Aorta (tissue), 5 donors: Measurements from ENCODE around the gene FBF1. TPM values are rescaled to one million over a fixed set of nuclear protein-coding genes. Genes with fewer than 3 reads are reported as not detected.
"Not testable (repeated sequence)": the region's sequence is repeated elsewhere in the genome, so short reads cannot be mapped to it uniquely, and the experiment has no call there.

Experiments used
- ATAC-seq: fragments of 200-7000 bp; cut with Tn5 transposase; one replicate; pipeline ENCODE4 v1.9.1; 2022; ENCODE audit warnings: moderate library complexity; ENCODE audit not compliant: low FRiP score
- DNase-seq, 2 donors: peaks; one replicate each; pipeline ENCODE4 v3.0.0-alpha.2; 2020
- H3K27ac ChIP-seq, 2 donors: one replicate each; pipeline ENCODE4 v1.5.1; 2013; ENCODE audit warnings: low read length in 2 of 2, mild to moderate bottlenecking in 2 of 2, moderate library complexity in 2 of 2, control low read depth in 1 of 2, inconsistent platforms in 1 of 2, low read depth in 1 of 2
- H3K27me3 ChIP-seq, 2 donors: one replicate each; pipeline ENCODE4 v1.6.1; 2013; ENCODE audit warnings: control low read depth in 1 of 2, low read length in 1 of 2, mild to moderate bottlenecking in 1 of 2, moderate library complexity in 1 of 2; ENCODE audit not compliant: insufficient read depth in 2 of 2, control insufficient read depth in 1 of 2
- H3K36me3 ChIP-seq, 2 donors: one replicate each; pipeline ENCODE4 v1.6.1; 2013; ENCODE audit warnings: control low read depth in 1 of 2, low read length in 1 of 2, mild to moderate bottlenecking in 1 of 2; ENCODE audit not compliant: insufficient read depth in 2 of 2, control insufficient read depth in 1 of 2
- H3K4me1 ChIP-seq, 2 donors: one replicate each; pipeline ENCODE4 v1.6.1; 2013; ENCODE audit warnings: low read length in 2 of 2, control low read depth in 1 of 2, mild to moderate bottlenecking in 1 of 2, moderate library complexity in 1 of 2; ENCODE audit not compliant: insufficient read depth in 2 of 2, control insufficient read depth in 1 of 2
- H3K4me3 ChIP-seq, 2 donors: one replicate each; pipeline ENCODE4 v1.5.1; 2013; ENCODE audit warnings: low read length in 2 of 2, control low read depth in 1 of 2, mild to moderate bottlenecking in 1 of 2
- H3K9me3 ChIP-seq: one replicate; pipeline ENCODE4 v1.6.1; 2013; ENCODE audit warnings: mild to moderate bottlenecking, low read length; ENCODE audit not compliant: control insufficient read depth
- WGBS, 2 donors: extraction: QIAGEN DNeasy Blood & Tissue Kit; methylation state at CpG; one replicate each; pipeline ENCODE4 v1.1.7; 2013; 5-methylcytosine and 5-hydroxymethylcytosine counted together
- intact Hi-C, 2 donors: fragments of 100-400 bp; cut with DNase I; formaldehyde crosslinking; loops; one replicate each; pipeline versions ENCODE4 v1.14.2 to v1.15.0; 2022
- polyA plus RNA-seq, 2 donors: library from polyadenylated mRNA; stranded (reverse); fragments of 200-250 nt; gene quantifications; one replicate each; pipeline ENCODE4 v1.2.3, GENCODE V29; 2013
- total RNA-seq, 2 donors: library from RNA; stranded (reverse); fragmentation: NEBNext Ultra II Directional; extraction: Animal tissue kit (Norgen Biotek cat#: 25700); gene quantifications; one replicate each; pipeline ENCODE4 v1.2.1, GENCODE V29; 2021
- donor health status: healthy with polysubstance abuse.
- donor health status: Bipolar disorder and iron deficiency.
- donor health status: DM: no; HTN: no; CAD: no.
- donor health status: DM: no; HTN: no; CAD: no.
- donor health status: DM: yes; HTN: yes; CAD: no.

Gene FBF1
- total and polyA plus RNA-seq, 4 donors = 1.0 to 21.6 (median 8.8) TPM

DNA sequence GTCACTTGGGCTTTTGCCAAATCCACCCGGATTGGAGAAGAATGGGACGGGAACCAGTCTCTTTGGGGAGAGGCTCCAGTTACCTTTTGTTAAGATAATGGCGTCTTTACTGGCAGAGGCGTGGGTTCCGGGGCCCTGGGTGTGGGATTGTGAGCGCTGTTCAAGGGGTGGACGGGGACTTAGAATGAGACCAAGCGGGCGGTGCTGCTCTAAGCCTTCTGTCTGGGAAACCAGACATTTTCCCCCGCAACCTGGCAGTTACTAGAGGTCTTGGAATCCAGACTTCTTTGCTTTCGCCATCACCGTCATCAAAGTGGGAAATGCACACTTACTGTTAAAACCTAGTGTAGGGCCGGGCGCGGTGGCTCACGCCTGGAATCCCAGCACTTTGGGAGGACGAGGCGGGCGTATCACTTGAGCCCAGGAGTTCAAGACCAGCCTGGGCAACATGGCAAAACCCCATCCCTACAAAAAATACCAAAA is 38.9 kb upstream of the FBF1 start:
- ATAC-seq (peak; percentile 66), DNase-seq (no peak)
- Histone ChIP-seq H3K36me3 (no peaks in the 10 kb centered on the region), H3K4me3 (peak overlapping the region; percentile 23 to 57), H3K4me1 (peaks cover 0 to 2% of the 10 kb centered on the region in 2 donors), H3K27me3 (no peaks in the 10 kb centered on the region), H3K27ac (peak overlapping the region; percentile 47 to 87), H3K9me3 (no peaks in the 10 kb centered on the region)
- 2 to 3% methylated on average over 19 of the region's 19 CpGs for WGBS, 2 donors
- intact Hi-C loops = no loop called here

DNA sequence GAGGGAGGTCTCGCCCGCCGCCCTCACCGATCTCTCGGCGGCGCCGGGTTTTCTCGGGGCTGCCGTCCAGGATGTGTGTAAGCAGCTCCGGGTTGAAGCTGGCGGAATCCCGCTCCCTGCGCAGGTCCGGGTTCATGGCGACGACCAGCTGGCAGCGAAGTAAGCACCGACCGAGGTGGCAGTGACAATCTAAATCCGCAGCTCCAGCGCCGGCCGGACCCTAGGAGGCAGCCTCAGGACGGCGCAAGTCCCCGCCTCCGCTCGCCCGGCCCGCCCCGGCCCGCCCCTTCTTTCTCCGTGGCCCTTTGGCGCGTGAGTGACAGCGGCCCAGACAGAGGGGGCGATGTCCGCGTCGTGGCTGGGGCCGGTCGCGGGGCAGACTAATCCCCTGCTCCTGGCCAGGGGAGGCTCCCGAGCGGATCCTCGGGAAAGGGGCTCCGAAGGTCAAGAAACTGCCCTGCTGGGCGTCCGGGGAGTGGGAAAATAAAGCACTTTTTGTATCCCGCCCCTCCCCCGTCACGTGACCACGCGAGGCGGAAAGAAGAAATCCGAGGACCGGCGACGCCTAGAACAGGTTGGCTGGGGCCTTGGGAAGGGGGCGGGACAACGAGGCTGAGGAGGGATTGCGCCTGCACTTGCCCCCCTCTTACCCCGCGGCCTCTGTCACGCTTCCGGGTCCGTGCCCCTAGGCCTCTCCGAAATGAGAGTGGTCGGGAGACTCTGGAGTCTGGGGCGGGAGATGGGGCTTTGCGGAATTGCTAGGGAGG is 38.3 kb upstream of the FBF1 start, which contains the start of the genes ACOX1 and TEN1:
Gene ACOX1 (minus strand): TSS at position 229 of the 767 bp plus-strand sequence. CDS start 93 bp downstream, at position 136.
Gene TEN1 (plus strand): TSS at position 303 of the 767 bp plus-strand sequence. CDS start 6,953 bp downstream, outside the sequence.
- Histone ChIP-seq H3K4me3 (peak within 1 kb of the TSS; percentile 67 to 72), H3K27ac (peak within 1 kb of the TSS; percentile 71 to 87), H3K9me3 (no peaks in the 10 kb centered on the region), H3K4me1 (peaks cover 0 to 2% of the 10 kb centered on the region in 2 donors), H3K27me3 (no peaks in the 10 kb centered on the region), H3K36me3 (no peaks in the 10 kb centered on the region)
- WGBS, 2 donors = 0% methylated on average over 69 to 72 of the region's 72 CpGs
- intact Hi-C loops = no loop called here
- DNase-seq (peak; percentile 99), ATAC-seq (peak; percentile 99)

DNA sequence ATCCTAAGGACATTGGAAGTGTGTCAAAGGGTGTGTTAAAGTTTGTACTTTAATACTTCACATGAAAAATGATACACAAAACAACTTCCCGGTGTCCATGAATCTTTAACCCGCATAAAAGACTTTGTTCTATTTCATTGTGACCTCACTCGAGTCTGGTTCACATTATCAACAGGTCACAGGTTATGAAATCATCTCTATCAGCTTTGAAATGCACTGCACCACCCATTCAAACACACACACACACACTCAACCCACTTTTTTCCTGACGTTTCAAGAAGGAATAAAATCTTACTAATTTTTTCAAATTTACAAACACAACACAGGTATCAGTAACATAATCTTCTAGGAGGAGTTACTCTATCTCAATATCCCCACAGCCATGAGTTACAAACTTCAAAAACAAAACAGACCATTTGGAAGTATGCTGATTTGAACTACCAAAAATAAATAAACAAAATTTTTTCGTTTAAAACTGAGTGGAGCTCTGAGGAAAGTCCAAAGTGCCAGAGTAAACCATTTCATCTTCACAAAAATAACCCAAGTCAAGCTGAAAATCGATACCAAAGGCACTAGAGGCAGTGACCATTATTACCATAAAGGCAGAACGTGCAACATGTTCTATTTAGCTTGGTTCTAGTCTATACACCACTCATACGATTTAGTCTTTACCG is 35.5 kb upstream of the FBF1 start:
- no peaks in the 10 kb centered on the region for H3K9me3 ChIP-seq
- 30 to 41% methylated on average over 9 of the region's 9 CpGs for WGBS, 2 donors
- no peak overlapping the region for H3K4me3 ChIP-seq
- no peak for DNase-seq
- no peaks in the 10 kb centered on the region for H3K36me3 ChIP-seq
- H3K27ac ChIP-seq = no peak overlapping the region
- H3K27me3 ChIP-seq = no peaks in the 10 kb centered on the region
- intact Hi-C loops = no loop called here
- peaks cover 0 to 2% of the 10 kb centered on the region in 2 donors for H3K4me1 ChIP-seq
- ATAC-seq = no peak

DNA sequence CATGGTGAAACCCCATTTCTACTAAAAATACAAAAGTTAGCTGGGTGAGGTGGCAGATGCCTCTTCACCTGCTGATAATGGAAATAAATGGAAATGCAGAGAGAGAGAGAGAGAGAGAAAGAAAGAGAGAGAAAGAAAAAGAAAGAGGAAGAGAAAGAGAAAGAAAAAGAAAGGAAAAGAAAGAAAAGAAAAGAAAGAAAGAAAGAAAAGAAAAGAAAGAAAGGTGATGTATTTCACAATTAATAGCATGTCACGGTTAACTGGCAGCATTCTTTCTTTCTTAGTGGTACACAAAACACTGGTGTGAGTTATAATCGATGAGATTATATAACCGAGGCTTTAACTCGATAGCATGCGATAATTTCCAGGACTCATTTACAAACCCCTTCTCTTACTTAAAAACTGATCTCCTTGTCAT is 34.9 kb upstream of the FBF1 start:
- H3K27me3 ChIP-seq = no peaks in the 10 kb centered on the region
- H3K4me3 ChIP-seq = no peak overlapping the region
- peaks cover 0 to 2% of the 10 kb centered on the region in 2 donors for H3K4me1 ChIP-seq
- intact Hi-C loops = no loop called here
- H3K27ac ChIP-seq = no peak overlapping the region
- no peaks in the 10 kb centered on the region for H3K9me3 ChIP-seq
- no peaks in the 10 kb centered on the region for H3K36me3 ChIP-seq
- ATAC-seq (no peak), DNase-seq (no peak)
- WGBS, 2 donors = 78 to 82% methylated on average over 5 of the region's 5 CpGs

DNA sequence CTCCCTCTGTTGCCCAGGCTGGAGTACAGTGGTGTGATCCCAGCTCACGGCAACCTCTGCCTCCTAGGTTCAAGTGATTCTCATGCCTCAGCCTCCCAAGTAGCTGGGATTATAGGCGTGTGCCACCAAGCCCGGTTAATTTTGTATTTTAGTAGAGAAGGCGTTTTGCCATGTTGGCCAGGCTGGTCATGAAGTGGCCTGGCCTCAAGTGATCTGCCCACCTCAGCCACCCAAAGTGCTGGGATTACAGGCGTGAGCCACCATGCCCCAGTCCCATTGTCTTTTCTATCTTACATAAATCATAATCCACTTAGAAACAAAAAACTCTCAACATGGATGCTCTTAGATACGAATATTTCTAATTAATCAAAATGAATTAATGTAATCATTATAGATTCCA is 34.3 kb upstream of the FBF1 start:
- DNase-seq, H3K27ac ChIP-seq, H3K36me3 ChIP-seq, H3K9me3 ChIP-seq, H3K27me3 ChIP-seq, ATAC-seq, intact Hi-C loops, H3K4me3 ChIP-seq, H3K4me1 ChIP-seq: not testable (repeated sequence)
- 95% methylated on average over 6 of the region's 6 CpGs for WGBS, 2 donors

DNA sequence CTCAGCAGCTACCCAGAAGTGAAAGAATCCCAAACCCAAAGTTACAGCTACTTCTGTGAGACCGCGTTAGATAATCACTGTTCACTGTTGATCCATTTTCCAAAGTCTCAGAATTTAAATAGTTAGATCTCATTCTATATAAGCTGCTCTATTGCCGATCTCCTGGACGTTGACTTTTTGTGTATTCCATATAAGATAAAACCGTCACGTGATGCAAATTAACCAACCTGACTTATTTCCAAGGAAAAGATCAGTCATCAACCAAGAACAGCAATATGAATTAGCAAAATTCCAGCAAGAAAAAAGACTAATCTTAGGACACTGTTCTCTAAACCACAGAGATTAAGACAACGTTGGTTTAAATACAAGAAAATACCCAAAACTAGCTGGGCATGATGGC is 29.8 kb upstream of the FBF1 start:
- intact Hi-C loops = no loop called here
- H3K27ac ChIP-seq = no peak overlapping the region
- WGBS, 2 donors = 85 to 86% methylated on average over 7 of the region's 7 CpGs

DNA sequence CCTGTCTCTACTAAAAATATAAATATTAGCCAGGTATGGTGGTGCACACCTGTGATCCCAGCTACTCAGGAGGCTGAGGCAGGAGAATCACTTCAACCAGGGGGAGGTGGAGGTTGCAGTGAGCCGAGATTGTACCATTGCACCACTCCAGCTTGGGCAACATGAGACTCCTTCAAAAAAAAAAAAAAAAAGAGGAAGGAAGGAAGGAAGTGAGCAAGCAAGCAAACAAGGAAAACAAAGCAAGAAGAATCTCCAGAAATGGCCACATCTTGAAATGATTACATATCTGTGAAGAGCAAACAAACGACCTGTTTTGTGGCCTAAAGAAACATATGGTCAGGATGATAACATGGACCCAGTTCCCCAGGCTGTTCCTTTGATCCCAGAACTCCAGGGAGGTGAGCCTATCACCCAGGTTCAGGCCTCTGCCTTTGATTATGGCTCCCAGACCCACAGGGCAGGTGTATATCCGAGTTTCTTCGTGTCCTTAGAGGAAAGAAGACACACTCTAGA is 29.2 kb upstream of the FBF1 start:
- H3K36me3 ChIP-seq = no peaks in the 10 kb centered on the region
- DNase-seq = no peak
- ATAC-seq = no peak
- no peaks in the 10 kb centered on the region for H3K4me1 ChIP-seq
- no peaks in the 10 kb centered on the region for H3K9me3 ChIP-seq
- no peak overlapping the region for H3K4me3 ChIP-seq
- no peaks in the 10 kb centered on the region for H3K27me3 ChIP-seq
- WGBS, 2 donors = 72 to 82% methylated on average over 4 of the region's 4 CpGs
- no peak overlapping the region for H3K27ac ChIP-seq
- intact Hi-C loops = no loop called here

More for the DNA sequence above, 29.8 kb upstream of the FBF1 start:
- DNase-seq = no peak
- H3K4me3 ChIP-seq = no peak overlapping the region
- no peaks in the 10 kb centered on the region for H3K27me3 ChIP-seq
- no peaks in the 10 kb centered on the region for H3K36me3 ChIP-seq
- no peak for ATAC-seq
- no peaks in the 10 kb centered on the region for H3K9me3 ChIP-seq
- no peaks in the 10 kb centered on the region for H3K4me1 ChIP-seq

DNA sequence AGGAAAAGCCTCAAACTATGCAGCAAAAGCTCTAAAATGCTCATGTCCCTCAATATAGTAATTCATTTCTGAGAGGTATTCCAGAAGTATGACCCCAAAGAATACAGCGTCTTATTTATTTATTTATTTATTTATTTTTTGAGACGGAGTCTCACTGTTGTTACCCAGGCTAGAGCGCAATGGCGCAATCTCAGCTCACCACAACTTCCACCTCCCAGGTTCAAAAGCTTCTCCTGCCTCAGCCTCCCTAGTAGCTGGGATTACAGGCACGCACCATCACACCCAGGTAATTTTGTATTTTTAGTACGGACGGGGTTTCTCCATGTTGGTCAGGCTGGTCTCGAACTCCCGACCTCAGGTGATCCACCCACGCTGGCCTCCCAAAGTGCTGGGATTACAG is 28.2 kb upstream of the FBF1 start:
- 86 to 95% methylated on average over 10 of the region's 10 CpGs for WGBS, 2 donors
- H3K36me3 ChIP-seq, DNase-seq, H3K27ac ChIP-seq, intact Hi-C loops, H3K4me3 ChIP-seq, H3K9me3 ChIP-seq, ATAC-seq, H3K27me3 ChIP-seq, H3K4me1 ChIP-seq: not testable (repeated sequence)
